ENCODE measurements around the gene MISP. TPM values are rescaled to one million over a fixed set of nuclear protein-coding genes. Genes with fewer than 3 reads are reported as not detected.

MISP gene
- total RNA-seq, 1 donor from 2014 or later, result 0.40 TPM

DNA sequence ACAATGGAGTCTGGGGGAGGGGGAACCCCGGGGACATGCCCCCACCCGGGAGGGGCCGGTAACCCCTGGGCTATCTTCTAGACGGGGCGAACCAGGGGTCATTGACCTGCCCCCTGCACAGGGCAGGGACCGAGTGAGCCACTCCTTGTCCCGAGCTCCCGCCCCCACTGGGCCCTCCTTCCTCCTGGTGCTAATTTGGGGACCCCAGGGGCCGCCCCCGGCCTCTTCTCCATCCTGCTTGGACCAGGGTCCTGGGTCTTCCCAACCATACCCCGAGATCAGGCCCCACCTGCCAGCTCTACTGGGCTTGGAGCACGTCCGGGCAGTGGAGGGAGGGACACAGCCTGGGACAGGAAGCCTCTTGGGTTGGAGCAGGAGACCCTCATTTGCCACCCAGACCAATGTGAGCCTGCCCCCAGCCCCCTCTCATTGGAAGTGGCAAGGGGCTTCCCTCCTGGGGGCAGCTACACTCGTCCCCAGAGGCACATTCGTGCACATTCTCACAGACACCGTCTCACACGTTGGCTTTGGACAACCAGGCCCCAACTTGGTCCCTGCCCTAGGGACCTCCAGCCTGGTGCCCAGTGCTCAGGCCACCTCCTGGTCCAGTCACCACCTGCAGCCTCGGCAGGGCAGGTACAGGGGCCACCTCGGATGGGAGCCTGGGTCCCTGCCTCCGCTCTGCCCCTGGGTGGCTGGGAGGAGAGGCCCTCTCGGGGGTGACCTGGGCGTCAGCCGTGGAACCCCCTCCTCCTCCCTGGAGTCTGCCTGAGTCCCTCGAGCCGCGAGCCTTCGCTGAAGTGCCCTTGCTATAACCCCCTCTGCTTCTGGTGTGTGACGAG, 3.3 kb upstream of the MISP start:
- no peak for ATAC-seq

- ATAC-seq, result no peak
Observed at GRCh38 chr19:748274-748598, 2.7 kb upstream of the MISP start.

DNA sequence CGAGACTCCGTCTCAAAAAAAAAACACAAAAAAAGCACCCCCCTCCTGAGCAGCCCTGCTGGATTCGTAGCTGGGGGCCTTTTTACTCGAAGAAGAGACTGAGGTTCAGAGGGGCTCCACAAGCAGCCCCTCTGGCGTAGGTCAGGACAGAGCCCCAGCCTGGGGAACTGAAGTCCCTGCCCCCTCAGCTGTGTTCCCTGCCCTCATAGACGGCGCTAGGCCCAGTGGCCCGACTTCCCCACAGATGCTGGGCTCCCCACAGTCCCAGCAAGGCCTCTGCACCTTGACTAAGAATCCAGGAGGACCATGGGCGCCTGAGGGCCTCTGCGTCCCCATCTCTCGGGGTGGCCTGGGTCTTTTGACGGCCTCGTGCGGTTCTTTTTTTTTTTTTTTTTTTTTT, 1.1 kb upstream of the MISP start:
- ATAC-seq, result no peak

- peak; percentile 67 for ATAC-seq
Observed at GRCh38 chr19:751501-752341, 809 bp downstream of the MISP start.

- peak; percentile 23 for ATAC-seq
Observed at GRCh38 chr19:752652-753517, 2.0 kb downstream of the MISP start.

DNA sequence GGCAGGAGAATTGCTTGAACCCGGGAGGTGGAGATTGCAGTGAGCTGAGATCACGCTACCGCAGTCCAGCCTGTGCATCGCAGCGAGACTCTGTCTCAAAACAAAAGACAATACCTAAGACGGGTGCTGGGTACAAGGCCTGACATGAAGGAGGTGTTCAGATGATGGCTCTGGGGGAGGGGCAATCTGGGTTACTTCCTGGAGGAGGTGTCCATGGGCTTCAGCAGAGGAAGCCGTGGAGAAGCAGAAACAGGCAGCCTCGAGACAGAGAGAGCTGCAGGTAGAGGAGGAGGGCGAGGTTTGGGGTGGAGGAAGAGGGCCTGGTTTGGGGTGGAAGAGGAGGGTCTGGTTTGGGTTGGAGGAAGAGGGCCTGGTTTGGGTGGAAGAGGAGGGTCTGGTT, 3.6 kb downstream of the MISP start:
- no peak for ATAC-seq

DNA sequence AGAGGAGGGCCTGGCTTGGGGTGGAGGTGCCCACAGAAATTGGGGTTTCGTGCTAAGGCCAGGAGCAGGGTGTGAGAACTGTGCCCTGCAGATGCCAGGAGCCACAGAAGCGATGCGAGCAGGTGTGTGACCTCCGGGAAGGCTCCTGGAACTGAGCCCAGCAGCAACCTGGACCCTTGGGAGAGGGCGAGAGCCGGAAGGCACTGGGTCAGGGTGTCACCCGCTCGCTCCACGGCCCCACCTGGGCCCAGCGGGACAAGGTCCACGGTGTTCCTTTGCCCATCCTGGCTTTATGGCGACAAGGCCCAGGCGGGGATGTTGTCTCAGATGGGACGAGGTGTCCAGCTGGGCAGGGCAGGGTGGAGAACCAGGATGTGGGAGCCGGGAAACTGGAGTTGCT, 4.2 kb downstream of the MISP start:
- no peak for ATAC-seq

GRCh38 chr19:756236-756635, 5.3 kb downstream of the MISP start:
- peak; percentile 21 for ATAC-seq

DNA sequence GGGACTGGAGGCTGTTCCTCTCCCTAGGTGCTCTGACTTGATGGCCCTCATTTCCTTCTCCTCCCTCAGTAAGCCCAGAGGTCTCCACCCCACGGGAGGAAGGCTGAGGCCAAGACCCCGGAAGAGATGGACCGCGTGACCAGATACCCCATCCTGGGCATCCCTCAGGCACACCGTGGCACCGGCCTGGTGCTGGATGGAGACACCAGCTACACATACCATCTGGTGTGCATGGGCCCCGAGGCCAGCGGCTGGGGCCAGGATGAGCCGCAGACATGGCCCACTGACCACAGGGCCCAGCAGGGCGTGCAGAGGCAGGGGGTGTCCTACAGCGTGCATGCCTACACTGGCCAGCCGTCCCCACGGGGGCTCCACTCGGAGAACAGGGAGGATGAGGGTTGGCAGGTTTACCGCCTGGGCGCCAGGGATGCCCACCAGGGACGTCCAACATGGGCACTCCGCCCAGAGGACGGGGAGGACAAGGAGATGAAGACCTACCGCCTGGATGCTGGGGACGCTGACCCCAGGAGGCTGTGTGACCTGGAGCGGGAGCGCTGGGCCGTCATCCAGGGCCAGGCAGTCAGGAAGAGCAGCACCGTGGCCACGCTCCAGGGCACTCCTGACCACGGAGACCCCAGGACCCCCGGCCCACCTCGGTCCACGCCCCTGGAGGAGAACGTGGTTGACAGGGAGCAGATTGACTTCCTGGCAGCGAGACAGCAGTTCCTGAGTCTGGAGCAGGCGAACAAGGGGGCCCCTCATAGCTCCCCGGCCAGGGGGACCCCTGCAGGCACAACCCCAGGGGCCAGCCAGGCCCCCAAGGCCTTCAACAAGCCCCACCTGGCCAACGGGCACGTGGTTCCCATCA, 6.1 kb downstream of the MISP start:
- ATAC-seq, result no peak

DNA sequence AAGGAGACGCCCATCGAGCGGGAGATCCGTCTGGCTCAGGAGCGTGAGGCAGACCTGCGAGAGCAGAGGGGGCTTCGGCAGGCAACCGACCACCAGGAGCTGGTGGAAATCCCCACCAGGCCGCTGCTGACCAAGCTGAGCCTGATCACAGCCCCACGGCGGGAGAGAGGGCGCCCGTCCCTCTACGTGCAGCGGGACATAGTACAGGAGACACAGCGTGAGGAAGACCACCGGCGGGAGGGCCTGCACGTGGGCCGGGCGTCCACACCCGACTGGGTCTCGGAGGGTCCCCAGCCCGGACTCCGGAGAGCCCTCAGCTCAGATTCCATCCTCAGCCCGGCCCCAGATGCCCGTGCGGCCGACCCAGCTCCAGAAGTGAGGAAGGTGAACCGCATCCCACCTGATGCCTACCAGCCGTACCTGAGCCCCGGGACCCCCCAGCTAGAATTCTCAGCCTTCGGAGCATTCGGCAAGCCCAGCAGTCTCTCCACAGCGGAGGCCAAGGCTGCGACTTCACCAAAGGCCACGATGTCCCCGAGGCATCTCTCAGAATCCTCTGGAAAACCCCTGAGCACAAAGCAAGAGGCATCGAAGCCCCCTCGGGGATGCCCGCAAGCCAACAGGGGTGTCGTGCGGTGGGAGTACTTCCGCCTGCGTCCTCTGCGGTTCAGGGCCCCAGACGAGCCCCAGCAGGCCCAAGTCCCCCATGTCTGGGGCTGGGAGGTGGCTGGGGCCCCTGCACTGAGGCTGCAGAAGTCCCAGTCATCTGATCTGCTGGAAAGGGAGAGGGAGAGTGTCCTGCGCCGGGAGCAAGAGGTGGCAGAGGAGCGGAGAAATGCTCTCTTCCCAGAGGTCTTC, 7.1 kb downstream of the MISP start:
- ATAC-seq, result peak; percentile 18

- ATAC-seq, result no peak
Observed at GRCh38 chr19:763181-763580, 12.3 kb downstream of the MISP start.

- no peak for ATAC-seq
Observed at GRCh38 chr19:763869-764268, 13.0 kb downstream of the MISP start.

DNA sequence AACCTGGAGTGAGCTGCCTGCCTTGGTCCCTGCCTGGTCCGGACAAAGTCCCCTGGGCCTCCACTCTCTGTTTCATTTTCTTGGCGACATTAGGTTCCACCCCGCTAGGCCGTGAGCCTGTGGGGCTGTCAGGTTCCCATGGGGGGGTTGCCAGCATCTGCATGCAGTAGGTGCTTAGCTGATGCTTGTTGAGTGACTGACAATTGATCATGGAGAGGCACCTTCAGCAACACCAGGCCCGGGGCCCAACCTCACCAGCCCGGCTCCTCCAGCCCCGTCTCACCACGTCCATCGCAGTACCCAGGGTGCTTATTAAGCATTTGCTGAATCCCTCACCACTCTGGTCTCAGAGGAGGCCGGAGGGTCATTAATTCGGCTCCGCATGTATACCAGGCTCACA, 13.4 kb downstream of the MISP start:
- ATAC-seq, result peak; percentile 12

DNA sequence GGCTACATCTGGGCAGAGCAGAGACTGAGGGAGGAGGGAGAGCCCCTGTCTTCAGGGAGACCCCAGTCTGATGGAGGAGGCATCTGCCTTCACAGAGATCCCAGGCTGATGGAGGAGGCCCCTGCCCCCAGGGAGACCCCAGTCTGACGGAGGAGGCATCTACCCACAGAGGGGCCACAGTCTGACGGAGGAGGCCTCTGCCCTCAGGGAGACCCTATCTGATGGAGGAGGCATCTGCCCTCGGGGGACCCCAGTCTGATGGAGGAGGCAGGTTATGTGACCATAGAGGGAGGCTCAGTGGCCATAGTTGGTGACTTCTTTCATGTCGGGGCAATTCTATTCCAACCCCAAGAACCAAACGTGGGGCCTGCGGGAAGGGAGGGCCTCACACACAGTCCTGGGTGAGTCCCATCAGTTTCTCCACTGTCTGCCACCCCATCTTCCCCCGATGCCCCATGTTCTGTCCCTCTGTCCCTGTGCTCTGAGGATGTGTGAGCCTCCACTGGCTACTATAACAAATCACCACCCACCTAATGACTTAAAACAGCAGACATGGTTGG, 14.3 kb downstream of the MISP start:
- ATAC-seq, result peak; percentile 19

GRCh38 chr19:768424-768823, 17.5 kb downstream of the MISP start:
- no peak for ATAC-seq

GRCh38 chr19:769616-770015, 18.7 kb downstream of the MISP start:
- no peak for ATAC-seq

GRCh38 chr19:771332-771785, 20.4 kb downstream of the MISP start:
- peak; percentile 57 for ATAC-seq

DNA sequence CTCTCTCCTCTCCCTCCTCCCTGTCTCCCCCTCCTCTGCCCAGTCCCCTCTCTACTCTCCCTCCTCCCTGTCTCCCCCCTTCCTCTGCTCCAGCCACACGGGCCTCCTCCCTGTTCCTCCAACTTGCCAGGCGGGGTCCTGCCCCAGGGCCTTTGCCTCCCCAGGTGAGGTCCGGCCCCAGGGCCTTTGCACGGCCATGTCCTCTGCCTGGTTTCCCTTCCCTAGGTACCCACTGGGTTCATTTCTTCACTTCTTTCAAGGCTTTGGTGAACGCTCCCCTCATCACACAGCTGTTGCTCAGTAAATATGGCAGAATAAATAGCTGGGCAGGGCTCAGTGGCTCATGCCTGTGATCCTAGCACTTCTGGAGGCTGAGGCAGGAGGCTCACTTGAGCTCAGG, 21.2 kb downstream of the MISP start:
- ATAC-seq, result no peak

- peak; percentile 10 for ATAC-seq
Observed at GRCh38 chr19:772730-773436, 22.0 kb downstream of the MISP start.

DNA sequence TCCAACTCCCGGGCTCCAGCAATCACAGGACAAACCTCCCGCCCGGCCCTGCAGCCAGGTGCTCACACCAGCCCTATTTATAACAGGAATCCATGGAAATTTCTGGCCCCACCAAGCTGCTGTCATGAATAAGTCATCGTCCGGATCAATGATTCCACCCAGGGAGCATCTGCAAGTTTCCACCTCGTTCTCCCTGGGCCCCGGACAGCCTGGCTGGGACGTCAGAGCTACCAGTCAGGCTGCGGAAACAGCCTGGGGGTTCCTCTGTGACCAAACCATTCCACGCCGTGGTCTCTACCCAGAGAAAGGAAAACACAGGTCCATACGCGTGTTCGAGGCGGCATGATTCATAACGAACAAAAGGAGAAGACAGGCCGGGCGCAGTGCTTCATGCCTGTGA, 25.6 kb downstream of the MISP start:
- ATAC-seq, result peak; percentile 39
